ENCODE data around the gene BDP1.

DNA sequence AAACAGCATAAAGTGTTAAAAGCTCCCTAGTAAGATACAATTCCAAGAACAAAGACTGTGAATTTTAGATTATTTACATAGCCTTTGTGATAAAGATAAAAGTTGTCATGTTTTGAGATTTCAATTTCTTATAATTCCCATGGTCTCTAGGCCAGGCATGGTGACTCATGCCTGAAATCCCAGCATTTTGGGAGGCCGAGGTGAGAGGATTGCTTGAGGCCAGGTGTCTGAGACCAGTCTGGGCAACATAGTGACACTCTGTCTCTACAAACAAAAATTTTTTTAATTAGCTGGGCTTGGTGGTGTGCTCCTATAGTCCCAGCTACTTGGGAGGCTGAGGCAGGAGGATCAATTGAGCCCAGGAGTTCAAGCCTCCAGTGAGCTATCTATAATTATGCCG, 48.1 kb downstream of the BDP1 start:
- TF ChIP-seq, protein P1, sequence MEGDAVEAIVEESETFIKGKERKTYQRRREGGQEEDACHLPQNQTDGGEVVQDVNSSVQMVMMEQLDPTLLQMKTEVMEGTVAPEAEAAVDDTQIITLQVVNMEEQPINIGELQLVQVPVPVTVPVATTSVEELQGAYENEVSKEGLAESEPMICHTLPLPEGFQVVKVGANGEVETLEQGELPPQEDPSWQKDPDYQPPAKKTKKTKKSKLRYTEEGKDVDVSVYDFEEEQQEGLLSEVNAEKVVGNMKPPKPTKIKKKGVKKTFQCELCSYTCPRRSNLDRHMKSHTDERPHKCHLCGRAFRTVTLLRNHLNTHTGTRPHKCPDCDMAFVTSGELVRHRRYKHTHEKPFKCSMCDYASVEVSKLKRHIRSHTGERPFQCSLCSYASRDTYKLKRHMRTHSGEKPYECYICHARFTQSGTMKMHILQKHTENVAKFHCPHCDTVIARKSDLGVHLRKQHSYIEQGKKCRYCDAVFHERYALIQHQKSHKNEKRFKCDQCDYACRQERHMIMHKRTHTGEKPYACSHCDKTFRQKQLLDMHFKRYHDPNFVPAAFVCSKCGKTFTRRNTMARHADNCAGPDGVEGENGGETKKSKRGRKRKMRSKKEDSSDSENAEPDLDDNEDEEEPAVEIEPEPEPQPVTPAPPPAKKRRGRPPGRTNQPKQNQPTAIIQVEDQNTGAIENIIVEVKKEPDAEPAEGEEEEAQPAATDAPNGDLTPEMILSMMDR (IDR thresholded peaks at IDR 0.05) = no peak
- TF ChIP-seq, protein P2, sequence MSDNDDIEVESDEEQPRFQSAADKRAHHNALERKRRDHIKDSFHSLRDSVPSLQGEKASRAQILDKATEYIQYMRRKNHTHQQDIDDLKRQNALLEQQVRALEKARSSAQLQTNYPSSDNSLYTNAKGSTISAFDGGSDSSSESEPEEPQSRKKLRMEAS (IDR thresholded peaks at IDR 0.05) = no peak
- TF ChIP-seq MAFK (IDR thresholded peaks at IDR 0.05; ENCODE audit: partially characterized antibody) = no peak
- no peak for TF ChIP-seq POLR2A (IDR thresholded peaks at IDR 0.05; ENCODE audit: low read length)

Data from A549 (cell line).